OCI-M1 (cell line): ENCODE results near the gene TMEM119.
"Not testable (repeated sequence)": the region's sequence is repeated elsewhere in the genome, so short reads cannot be mapped to it uniquely, and the experiment has no call there.

Source experiments
- DNase-seq: peaks from one replicate; lab custom pipeline; 2025; lab: John Stamatoyannopoulos, UW

TMEM119 gene

GRCh38 chr12:108599948-108600701 is 2.2 kb upstream of the TMEM119 start:
- DNase-seq, result no peak

DNA sequence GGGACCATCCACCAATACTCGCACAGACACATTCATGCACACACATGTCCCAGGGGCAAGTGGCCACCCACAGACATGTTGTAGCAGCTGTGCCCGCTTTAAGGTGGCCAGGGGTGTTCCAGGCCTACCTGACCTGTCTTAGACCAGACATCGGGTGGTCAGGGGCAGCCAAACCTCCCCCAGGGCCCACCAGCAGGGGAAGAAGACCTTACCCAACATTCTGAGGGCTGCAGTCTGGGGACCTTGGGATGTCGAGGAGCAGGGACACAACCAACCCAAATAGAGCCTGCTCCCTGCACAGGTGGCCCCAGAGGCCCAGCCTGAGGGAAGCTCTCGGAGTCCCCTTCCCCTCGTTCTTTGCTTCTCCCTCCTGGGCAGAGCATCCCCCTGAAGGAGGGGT is 1.7 kb upstream of the TMEM119 start:
- DNase-seq, result no peak

DNA sequence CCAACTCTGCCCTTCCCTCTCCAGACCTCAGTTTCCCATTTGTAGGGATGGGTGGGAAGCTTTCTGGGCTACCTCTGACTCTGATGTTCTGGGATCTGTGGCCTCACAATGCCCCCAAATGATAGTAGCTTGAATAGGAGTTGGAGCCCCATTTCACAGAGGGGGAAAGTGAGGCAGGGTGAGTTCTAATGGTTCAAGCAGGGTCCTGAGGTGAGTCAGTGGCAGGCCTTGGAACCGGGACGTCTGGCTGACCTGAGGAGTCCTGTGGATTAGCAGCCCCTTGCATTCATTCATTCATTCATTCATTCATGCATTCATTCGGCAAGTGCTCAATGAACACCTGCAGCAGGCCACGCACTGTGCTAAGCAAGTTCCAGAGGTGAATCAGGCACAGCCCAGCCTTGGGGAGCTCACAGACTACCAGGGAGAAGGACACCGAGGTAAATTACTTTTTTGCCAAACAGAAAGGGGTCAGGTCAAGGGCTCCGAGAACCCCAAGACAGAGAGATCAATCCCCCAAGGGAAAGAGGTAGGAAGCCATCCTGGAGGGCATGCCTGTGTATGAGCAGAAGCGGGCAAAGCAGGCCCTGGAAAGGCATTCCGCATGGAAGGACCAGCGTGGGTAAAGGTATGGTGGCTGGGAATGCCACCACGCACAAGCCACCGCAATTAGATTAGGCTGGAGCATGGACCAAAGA is 818 bp upstream of the TMEM119 start:
- DNase-seq, result no peak

DNA sequence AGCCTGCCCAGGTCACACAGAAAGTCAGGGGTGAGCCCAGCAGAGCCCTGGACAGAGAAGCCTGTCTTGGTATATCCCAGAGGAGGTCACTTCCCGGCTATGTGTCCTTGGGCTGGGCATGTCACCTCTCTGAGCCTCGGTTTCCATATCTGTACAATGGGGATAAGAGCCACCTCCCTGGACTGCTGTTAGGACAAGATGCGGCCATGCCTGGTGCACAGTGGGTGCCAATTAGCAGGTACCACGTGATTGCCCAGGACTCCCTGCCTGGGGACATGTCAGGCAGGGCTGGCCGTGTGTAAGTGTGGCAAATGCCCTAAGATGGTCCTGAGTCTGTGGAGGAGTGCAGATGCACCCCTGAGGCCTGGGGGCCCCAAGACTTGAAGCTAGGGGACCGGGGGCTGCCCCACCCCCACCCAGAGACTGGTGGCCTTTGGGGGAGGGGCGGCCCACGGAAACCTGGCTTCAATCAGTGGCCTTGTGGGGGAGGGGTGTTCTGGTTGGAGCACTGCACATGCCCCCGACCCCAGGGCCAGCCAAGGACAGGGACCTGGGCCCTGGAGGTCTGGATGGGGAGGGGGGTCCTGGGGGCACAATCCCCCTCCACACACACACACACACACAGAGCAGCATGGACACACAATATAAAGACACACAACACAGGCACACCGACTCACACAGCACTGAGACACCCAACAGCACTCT is 878 bp downstream of the TMEM119 start:
- no peak for DNase-seq

GRCh38 chr12:108595711-108596647 is 1.9 kb downstream of the TMEM119 start:
- no peak for DNase-seq

- DNase-seq, result no peak
These were observed 2.7 kb downstream of the TMEM119 start for GRCh38 chr12:108594960-108595710.

- DNase-seq, result no peak
These were observed 3.5 kb downstream of the TMEM119 start for GRCh38 chr12:108594323-108594903.

DNA sequence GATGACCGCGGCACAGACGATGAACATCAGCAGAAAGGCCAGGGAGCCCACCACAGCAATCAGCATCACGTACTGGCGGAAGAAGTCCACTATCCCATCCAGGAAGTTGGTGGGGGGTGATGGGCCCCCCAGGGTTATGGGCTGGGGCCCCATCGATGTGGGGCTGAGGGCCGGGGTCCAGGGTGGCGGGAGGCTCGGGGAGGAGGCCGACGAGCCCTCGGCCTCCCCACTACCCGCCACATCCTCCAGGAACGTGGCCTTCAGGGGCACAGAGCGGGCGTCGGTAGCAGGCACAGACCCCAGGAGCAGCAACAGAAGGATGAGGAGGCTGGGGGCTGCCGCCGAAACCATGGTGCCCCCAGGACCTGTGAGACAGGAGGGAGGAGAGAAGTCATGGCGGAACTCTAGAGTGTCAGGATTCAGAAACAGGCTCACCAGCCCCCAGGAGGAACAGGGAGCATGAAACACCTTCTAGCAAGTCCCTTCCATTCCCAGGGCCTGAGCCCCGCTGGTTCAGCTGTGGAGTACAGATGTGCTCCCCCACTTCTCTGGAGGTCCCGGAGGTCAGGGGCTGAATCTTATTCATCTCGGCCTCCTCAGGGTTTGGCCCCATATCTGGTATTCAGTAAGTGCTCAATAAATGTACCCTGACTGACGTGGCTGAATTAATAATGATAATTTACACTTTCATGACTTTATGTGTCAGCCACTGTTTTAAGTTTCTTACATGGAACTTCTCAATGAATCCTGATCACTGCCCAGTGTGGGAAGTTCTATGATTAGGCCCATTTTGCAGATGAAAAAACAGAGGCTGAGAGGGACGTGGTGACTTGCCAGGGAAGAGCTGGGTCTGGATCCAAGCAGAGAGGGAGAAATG is 5.6 kb downstream of the TMEM119 start:
- DNase-seq, result no peak

DNA sequence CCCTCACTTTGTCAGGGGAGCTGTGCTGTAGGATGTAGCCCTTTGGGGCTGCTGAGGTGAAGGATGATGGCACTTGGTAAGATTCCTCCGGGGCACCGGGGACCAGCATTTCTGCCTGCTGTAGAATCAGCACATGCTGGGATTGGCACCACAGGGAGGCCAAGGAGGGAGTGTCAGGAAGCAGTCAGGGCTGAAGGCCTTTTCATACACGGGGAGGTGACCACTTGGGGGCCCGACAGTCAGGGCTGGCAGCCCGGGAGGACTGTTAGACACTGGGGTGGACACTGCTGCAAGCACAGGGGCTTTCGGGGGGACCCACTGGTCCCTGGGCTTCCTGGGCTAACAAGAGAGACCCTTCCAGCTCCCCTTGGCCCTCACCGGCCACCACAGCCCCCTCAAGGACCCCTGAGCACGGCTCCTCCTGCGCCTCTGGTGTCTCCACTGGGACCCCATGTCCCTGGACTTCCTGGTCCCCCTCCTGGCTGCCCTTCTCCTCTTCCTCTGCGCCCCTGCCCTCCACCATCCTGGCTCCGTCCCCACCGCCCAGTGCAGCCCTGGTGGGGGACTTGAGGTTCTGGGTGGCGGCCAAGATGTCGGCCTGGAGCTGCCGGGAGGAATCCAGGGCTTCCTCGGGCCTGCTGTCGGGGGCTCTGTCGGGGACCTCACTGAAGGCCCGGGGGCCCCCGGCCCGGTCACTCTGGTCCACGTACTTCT is 6.5 kb downstream of the TMEM119 start:
- DNase-seq, result no peak

- not testable (repeated sequence) for DNase-seq
These were observed 7.4 kb downstream of the TMEM119 start for GRCh38 chr12:108590463-108590862.

DNA sequence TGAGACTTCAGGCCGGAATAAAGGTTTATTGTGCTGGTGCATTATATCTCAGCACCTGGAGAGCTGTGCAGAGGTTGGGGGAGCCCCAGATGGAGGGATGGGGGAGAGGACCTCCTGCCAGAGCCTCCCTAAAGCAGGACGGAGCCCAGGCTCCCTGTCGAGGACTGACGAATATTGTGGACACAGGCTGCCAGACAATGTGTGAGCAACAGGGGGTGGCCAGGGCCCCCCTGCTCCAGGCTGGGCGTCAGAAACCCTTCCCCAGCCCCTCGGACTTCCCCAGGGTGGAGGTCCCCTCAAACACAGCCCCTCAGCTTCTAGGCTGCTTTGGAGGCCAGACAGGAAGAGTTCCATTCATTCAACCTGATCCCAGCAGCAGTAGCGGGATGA is 8.0 kb downstream of the TMEM119 start:
- DNase-seq, result no peak

- no peak for DNase-seq
These were observed 8.7 kb downstream of the TMEM119 start for GRCh38 chr12:108589028-108589839.

GRCh38 chr12:108587826-108588225 is 10.1 kb downstream of the TMEM119 start:
- no peak for DNase-seq

DNA sequence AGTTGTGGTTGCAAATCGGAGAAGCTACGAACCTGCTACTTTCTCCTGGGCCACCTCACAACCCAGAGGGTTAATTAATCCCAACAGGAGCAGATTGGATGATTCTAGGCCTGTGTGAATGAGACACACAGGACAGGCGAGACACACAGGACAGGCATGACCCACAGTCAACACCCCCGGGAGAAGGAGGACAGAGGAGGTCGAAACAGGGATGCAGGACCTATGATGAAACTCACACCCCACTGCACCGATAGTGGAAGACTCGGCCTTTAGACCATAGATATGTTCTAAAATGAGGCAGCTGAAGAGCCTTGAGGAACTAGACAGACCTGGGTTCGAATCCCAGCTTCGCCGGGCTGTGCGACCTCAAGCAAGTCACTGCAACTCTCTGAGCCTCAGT is 11.6 kb downstream of the TMEM119 start:
- DNase-seq, result no peak

DNA sequence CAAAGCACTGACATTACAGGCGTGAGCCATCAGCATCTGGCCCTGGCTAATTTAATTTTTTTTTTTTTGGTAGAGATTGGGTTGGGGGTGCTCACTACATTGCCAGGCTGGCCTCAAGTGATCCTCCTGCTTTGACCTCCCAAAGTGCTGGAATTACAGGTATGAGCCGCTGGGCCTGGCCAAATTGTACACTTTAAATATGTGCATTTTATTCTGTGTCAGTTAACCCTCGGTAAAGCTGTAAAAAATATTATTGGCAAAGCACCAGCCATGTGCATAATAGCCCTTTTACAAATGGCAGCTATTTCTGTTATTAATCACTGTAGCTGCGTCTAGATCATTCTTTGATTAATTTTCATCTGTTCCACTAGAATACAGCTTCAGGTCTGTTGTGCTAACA is 12.0 kb downstream of the TMEM119 start:
- no peak for DNase-seq

DNA sequence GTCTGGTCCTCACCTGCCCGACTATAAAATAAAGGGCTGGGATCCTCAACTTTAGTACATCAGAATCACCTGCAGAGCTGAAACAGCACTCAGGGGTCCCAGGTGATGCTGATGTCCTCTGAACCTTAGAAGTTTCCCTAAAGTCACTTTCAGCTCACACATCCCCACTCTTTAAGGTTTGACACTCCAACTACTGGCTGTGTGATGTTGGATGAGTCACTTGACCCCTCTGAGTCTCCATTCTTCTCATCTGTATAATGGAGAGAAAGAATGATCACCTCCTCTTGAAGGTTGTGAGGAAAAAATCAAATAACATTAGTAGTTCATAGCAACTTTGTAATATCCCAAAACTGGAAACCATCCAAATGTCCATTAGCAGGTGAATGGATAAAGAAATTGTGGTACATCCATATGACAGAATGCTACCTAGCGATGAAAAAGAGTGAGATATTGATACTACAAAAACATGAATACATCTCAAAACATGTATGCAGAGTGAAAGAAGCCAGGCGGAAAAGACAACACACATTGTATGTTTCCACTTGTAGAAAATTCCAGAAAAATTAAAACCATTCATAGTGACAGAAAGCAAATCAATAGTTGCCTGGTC is 13.3 kb downstream of the TMEM119 start:
- no peak for DNase-seq

DNA sequence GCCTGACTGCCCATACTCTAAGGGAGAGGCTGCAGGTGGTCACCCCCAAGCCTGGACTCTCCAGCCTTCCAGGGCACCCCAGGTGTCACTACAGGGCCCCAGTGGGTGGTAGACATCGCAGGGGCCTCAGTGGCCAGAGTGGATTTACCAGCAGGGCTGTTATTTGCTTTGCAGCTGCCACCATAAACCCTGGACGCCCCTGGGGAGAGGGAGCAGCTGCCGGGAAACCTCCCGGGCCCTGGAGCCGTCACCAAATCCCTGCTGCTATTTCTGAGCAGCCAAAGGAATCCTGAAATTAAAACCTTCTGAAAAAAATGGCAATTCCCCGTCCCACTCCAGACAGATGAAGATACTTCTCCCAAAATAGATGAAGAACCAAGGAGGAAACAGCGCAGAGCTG is 13.9 kb downstream of the TMEM119 start:
- DNase-seq, result no peak
